IPS DF 19.7 (cell line): Measurements from ENCODE around the gene LRRC9.
"Not testable (repeated sequence)": the region's sequence is repeated elsewhere in the genome, so short reads cannot be mapped to it uniquely, and the experiment has no call there.

ENCODE experiments used
- DNase-seq: peaks from one replicate; pipeline ENCODE4 v3.0.0-alpha.2; 2013; ENCODE audit warnings: low read depth, low spot score

LRRC9 gene

GRCh38 chr14:59952141-59952540 is 32.2 kb downstream of the LRRC9 start:
- DNase-seq = not testable (repeated sequence)

DNA sequence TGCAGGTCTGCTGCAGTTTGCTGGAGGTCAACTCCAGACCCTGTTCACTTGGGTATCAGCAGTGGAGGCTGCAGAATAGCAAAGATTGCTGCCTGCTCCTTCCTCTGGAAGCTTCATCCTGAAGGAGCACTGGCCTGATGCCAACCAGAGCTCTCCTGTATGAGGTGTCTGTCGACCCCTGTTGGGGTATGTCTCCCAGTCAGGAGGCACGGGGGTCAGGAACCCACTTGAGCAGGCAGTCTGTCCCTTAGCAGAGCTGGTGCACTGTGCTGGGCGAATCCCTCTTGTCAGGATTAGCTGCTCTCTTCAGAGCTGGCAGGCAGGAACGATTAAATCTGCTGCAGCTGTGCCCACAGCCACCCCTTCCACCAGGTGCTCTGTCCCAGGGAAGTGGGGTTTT is 37.9 kb downstream of the LRRC9 start:
- not testable (repeated sequence) for DNase-seq

GRCh38 chr14:59959668-59960067 is 39.7 kb downstream of the LRRC9 start:
- no peak for DNase-seq

DNA sequence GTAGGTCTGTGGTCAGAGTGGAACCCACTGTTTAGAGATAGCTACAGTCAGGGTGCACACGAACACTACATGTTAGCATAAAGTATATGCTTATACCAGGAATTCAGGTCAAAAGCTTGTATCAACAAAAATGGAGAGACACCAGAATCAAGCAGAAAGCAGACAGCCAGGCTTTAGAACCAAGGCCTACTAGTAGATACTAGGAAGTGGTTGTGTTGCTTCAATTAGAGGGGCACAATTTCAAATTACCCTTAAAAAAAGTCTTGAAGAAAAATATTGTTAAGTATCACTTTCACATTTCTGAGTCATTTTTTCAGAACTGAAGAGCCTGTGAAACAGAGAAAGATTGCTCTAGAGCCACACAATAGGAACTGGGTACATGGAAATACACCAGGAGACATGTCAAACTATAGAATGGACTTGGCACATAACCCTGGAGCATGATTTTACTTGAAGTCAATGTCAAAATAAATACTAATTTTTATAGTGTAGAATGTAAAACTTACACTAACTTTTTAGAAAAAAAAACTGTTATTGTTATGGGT is 41.6 kb downstream of the LRRC9 start:
- no peak for DNase-seq

- no peak for DNase-seq
Observed at GRCh38 chr14:59964251-59965007, 44.5 kb downstream of the LRRC9 start.

DNA sequence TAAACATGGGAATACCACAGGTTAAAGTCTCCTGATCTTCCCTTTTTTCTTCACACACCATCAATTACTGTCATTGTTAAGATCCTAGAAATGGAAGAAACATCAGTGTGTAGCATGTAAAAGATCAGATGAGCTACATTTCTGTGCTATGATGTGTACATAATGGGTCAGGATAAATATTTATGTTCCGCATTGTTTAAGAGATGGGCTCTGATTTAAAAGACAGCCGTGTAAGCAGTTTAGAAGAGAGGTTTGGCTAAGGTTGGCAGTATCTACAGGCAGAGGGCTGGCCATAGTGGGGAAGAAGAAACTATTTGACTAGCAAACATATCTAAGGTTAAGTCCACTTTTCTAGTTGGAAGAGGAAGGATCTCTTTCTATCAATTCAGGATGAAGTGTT is 49.4 kb downstream of the LRRC9 start:
- DNase-seq = no peak

DNA sequence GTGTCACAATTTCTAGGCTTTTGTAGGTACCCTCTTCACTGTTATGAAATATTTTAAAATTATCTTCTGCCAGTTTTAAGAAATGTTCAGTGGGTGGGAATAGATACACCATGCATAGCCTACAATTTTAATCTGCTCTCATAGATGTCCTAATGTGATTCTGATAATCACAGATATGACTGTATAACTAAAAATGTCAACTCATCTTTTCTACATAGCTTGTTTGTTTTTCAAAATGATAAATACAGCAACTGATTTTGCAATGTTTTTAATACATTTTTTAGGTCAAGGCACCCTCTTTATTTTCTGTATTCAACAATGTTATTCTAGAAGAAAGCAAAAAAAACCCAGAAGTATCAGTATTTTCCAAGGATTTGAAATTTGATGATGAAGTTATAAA is 61.6 kb downstream of the LRRC9 start:
- DNase-seq = no peak

DNA sequence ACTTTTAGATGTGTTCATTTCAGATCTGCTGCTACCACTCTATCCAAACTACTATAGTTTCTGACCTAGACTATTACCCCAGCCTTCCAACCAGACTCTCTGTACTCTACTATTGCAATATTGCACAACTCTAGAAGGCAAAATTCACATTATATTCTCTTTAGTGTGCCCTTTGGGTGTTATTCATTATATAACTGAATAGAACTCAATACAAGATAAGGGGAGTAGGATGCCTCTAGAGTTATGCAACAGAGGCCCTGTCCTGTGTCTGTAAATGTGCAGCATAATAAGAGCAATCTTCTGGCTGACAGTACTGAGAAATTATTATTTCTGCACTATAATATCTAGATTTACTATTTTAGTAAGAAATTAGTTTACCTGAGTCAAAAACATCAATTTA is 63.1 kb downstream of the LRRC9 start:
- no peak for DNase-seq

GRCh38 chr14:59986556-59987059 is 66.7 kb downstream of the LRRC9 start:
- DNase-seq = no peak

DNA sequence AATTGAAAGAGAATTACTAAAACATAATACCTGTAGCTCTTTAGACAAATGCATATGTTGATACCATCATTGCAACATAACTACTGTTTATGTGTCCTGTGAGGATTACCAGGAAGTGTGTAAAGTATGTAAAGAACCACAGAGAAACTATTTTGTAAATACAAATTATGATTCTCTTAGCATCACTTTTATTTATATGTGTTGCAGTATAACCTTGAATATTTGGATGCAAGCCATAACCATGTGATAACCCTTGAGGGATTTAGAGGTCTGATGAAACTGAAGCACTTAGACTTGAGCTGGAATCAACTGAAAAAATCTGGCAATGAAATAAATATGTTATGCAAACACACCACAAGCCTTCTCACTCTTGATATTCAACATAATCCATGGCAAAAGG is 77.5 kb downstream of the LRRC9 start:
- DNase-seq = no peak

DNA sequence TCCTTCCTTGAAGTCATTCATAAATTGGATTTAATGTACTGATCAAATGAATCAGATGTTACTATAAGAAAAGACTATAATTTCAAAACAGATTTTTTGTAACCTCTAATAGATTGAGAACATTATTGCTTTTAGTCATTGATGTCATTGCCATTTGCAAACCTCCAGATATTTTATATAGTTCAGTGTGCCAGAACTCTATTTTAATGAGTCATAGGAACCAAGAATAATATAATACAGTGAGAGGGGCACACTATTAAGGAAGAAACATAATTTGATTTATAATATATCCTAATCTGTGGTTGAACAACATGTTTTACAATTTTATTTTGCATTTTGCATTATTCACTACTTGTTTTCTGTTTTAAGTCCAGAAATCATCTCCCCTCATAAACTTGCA is 78.0 kb downstream of the LRRC9 start:
- no peak for DNase-seq

GRCh38 chr14:59998564-59998963 is 78.6 kb downstream of the LRRC9 start:
- DNase-seq = no peak

DNA sequence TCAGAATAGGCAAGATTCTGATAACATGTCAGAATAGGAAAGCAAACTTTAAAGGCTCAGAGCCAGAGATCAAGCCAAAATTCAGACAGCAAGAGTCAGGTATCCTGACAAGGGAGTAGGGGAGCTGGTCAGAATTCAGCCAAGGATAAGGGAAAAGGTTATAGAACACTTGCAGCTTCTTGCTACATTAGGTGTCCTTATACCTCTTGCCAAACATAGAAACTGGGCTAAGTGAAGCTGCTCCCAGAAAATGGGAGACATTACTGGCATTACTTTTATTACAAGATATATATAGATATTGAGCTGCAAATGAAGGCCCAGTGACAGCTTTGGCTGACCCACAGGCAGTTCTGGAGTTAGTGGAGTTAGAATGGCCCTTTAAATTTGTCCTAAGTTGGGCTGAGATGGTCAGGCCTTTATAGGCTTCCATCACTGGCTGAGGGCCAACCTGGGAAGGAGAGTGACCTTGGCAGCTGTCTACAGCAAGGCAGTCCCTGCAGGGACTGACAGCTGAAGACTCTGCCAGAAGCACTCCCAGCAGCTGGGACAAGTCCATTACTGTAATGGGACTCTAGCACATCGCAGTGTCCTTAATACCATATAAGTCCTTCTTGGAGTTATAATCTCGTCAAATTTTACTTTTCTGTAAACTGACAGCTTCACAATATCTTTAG is 83.0 kb downstream of the LRRC9 start:
- no peak for DNase-seq

GRCh38 chr14:60003991-60004390 is 84.0 kb downstream of the LRRC9 start:
- DNase-seq = no peak

DNA sequence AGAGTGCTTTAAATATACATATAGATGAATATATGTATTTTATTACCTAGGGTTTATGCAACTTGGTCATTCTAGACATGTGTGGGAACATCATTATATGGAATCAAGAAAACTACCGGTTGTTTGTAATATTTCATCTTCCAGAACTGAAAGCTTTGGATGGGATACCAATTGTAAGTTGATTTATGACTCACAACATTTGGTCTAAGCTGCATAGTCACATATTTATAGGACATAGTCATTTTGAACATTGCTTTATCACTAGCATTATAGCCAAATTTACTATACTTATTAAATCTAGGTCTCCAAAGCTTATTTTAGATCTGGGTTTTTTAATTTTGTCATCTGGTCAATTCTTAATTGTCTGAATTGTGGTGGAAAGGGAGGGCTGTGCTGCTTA is 88.1 kb downstream of the LRRC9 start:
- no peak for DNase-seq

DNA sequence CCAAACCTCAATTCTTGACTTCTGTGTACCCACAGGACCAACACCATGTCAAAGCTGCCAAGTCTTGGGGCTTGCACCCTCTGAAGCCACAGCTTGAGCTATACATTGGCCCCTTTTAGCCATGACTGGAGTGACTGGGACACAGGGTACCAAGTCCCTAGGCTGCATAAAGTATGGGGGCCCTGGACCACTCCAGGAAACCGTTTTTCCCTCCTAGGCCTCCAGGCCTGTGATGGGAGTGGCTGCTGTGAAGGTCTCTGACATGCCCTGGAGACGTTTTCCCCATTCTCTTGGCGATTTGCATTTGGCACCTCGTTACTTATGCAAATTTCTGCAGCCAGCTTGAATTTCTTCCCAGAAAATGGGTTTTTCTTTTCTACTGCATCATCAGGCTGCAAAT is 90.3 kb downstream of the LRRC9 start:
- not testable (repeated sequence) for DNase-seq

DNA sequence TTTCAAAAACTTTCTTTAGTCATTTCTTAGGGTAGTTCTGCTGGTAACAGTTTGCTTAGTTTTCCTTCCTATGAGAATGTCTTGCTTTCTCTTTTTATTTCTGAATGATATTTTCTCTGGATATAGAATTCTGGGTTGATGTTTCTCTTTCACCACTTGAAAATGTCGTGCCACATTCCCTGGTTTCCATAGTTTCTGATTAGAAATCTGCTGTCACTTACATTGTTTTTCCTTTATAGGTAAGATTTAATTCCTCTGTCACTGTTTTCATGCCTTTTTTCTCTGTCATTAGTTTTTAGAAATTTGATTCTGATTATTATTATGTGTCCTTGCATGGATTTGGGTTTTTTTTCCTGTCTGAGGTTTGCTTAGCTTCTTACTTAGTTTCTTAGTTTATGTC is 94.5 kb downstream of the LRRC9 start:
- no peak for DNase-seq

- no peak for DNase-seq
Observed at GRCh38 chr14:60021619-60022018, 101.7 kb downstream of the LRRC9 start.

GRCh38 chr14:60025571-60025970 is 105.6 kb downstream of the LRRC9 start:
- no peak for DNase-seq

DNA sequence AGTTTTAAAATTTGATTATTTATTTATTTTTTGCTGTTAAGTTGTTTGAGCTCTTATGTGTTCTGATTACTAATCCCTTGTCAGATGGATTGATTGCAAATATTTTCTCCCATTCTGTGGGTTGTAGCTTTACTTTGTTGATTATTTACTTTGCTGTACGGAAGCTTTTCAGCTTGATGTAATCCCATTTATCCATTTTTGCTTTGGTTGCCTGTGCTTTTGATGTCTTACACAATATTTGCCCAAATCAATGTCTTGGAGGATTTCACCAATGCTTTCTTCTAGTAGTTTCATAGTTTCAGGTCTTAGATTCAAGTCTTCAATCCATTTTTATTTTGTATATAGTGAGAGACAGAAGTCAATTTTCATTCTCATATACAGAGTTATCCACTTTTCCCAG is 115.2 kb downstream of the LRRC9 start:
- DNase-seq = no peak

DNA sequence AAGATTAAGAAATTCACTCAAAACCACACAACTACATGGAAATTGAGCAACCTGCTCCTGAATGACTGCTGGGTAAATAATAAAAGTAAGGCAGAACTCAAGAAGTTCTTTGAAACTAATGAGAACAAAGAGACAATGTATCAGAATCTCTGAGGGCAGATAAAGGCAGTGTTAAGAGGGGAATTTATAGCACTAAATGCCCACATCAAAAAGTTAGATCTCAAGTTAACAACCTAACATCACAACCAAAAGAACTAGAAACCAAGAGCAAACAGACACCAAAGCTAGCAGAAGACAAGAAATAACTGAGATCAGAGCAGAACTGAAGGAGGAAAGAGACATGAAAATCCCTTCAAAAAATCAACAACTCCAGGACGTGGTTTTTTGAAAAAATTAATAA is 128.0 kb downstream of the LRRC9 start:
- not testable (repeated sequence) for DNase-seq

GRCh38 chr14:60051721-60052221 is 131.8 kb downstream of the LRRC9 start:
- no peak for DNase-seq

GRCh38 chr14:60058087-60058486 is 138.1 kb downstream of the LRRC9 start:
- no peak for DNase-seq
